ENCODE results near the gene LRIG1.

- TF ChIP-seq CTCF (IDR thresholded peaks at IDR 0.05; ENCODE audit: insufficient read depth, low read length) (no peak), POLR2AphosphoS5 (IDR thresholded peaks at IDR 0.05; ENCODE audit: low read depth) (no peak)
These were observed 88.6 kb downstream of the LRIG1 start for GRCh38 chr3:66411961-66412887.
